HG02973 (cell line): ENCODE data around the gene DPH7.
A peak's percentile ranks its signal among the peaks of the same experiment; 100 is the strongest.
"Not testable (repeated sequence)": the region's sequence is repeated elsewhere in the genome, so short reads cannot be mapped to it uniquely, and the experiment has no call there.

Experiments
- ATAC-seq: cut with Tn5 transposase; IDR thresholded peaks from one replicate; pipeline ENCODE4 v1.9.1; 2021; ENCODE audit warnings: moderate library complexity; ENCODE audit not compliant: unreplicated experiment

Gene DPH7

GRCh38 chr9:137606734-137607138, 28.0 kb upstream of the DPH7 start:
- no peak for ATAC-seq

GRCh38 chr9:137606005-137606621, 27.4 kb upstream of the DPH7 start:
- ATAC-seq: peak; percentile 16

GRCh38 chr9:137605121-137606004, 26.6 kb upstream of the DPH7 start, which contains the start of gene ARRDC1:
Gene ARRDC1 (plus strand): TSS chr9:137605686. CDS start chr9:137605718, 32 bp downstream.
- peak; percentile 59 for ATAC-seq

GRCh38 chr9:137604345-137605086, 25.8 kb upstream of the DPH7 start:
- no peak for ATAC-seq

GRCh38 chr9:137603879-137604278, 25.2 kb upstream of the DPH7 start:
- no peak for ATAC-seq

GRCh38 chr9:137602661-137603060, 23.9 kb upstream of the DPH7 start:
- ATAC-seq: no peak

- ATAC-seq: no peak
These were observed 20.2 kb upstream of the DPH7 start for GRCh38 chr9:137598943-137599342.

- not testable (repeated sequence) for ATAC-seq
These were observed 17.9 kb upstream of the DPH7 start for GRCh38 chr9:137596577-137596976.

- no peak for ATAC-seq
These were observed 14.5 kb upstream of the DPH7 start for GRCh38 chr9:137593176-137593575.

- ATAC-seq: no peak
These were observed 14.0 kb upstream of the DPH7 start for GRCh38 chr9:137592767-137593166.

GRCh38 chr9:137590469-137591383, 12.0 kb upstream of the DPH7 start, which contains the start of gene ZMYND19:
Gene ZMYND19 (minus strand): TSS chr9:137590512. CDS start chr9:137590263, 249 bp downstream.
- peak; percentile 73 for ATAC-seq

- ATAC-seq: no peak
These were observed 11.4 kb upstream of the DPH7 start for GRCh38 chr9:137590123-137590468.

GRCh38 chr9:137589441-137590122, 10.9 kb upstream of the DPH7 start:
- ATAC-seq: peak; percentile 18

- ATAC-seq: no peak
These were observed 10.2 kb upstream of the DPH7 start for GRCh38 chr9:137588891-137589290.

- no peak for ATAC-seq
These were observed 9.6 kb upstream of the DPH7 start for GRCh38 chr9:137588311-137588710.

GRCh38 chr9:137586854-137587253, 8.1 kb upstream of the DPH7 start:
- ATAC-seq: no peak

- no peak for ATAC-seq
These were observed 5.2 kb upstream of the DPH7 start for GRCh38 chr9:137583957-137584356.

- ATAC-seq: no peak
These were observed 4.6 kb upstream of the DPH7 start for GRCh38 chr9:137583347-137583746.

GRCh38 chr9:137582286-137582860, 3.6 kb upstream of the DPH7 start:
- ATAC-seq: no peak
